T-helper 1 cell treated with Interleukin-12 subunit alpha and Interleukin-12 subunit beta and Interleukin-4 antibody, amounts not matched to agents 30 μg/mL and 1 μg/mL, for 36 hours (primary cell): Measurements from ENCODE around the gene LPP.

Experiments
- H3K27ac Mint-ChIP-seq: one replicate; pipeline ENCODE4 v1.8.0; 2021; ENCODE audit warnings: mild to moderate bottlenecking, mixed read lengths
- H3K27me3 Mint-ChIP-seq: one replicate; pipeline ENCODE4 v1.8.0; 2021; ENCODE audit warnings: low read depth, mixed read lengths
- H3K36me3 Mint-ChIP-seq: one replicate; pipeline ENCODE4 v1.8.0; 2021; ENCODE audit warnings: low read depth, mixed read lengths
- H3K4me1 Mint-ChIP-seq: one replicate; pipeline ENCODE4 v1.8.0; 2021; ENCODE audit warnings: low read depth, mixed read lengths
- H3K4me3 Mint-ChIP-seq: one replicate; pipeline ENCODE4 v1.8.0; 2021; ENCODE audit warnings: mild to moderate bottlenecking, moderate library complexity, mixed read lengths
- H3K9me3 Mint-ChIP-seq: one replicate; pipeline ENCODE4 v1.8.0; 2021; ENCODE audit warnings: mixed read lengths

LPP gene

GRCh38 chr3:188261011-188261410 lies 107.1 kb downstream of the LPP start:
- Mint-ChIP-seq H3K4me3 (no peak overlapping the region), H3K36me3 (peaks cover 4% of the 10 kb centered on the region), H3K9me3 (no peaks in the 10 kb centered on the region), H3K27me3 (no peaks in the 10 kb centered on the region), H3K4me1 (peaks cover 8% of the 10 kb centered on the region), H3K27ac (no peak overlapping the region)

GRCh38 chr3:188262488-188262887 lies 108.5 kb downstream of the LPP start:
- H3K4me3 Mint-ChIP-seq: no peak overlapping the region
- H3K36me3 Mint-ChIP-seq: peaks cover 2% of the 10 kb centered on the region
- H3K27me3 Mint-ChIP-seq: no peaks in the 10 kb centered on the region
- H3K4me1 Mint-ChIP-seq: peaks cover 5% of the 10 kb centered on the region
- H3K27ac Mint-ChIP-seq: no peak overlapping the region
- H3K9me3 Mint-ChIP-seq: no peaks in the 10 kb centered on the region

GRCh38 chr3:188262913-188263683 lies 109.1 kb downstream of the LPP start:
- Mint-ChIP-seq H3K27me3 (no peaks in the 10 kb centered on the region), H3K4me1 (peaks cover 7% of the 10 kb centered on the region), H3K4me3 (no peak overlapping the region), H3K27ac (no peak overlapping the region), H3K9me3 (no peaks in the 10 kb centered on the region), H3K36me3 (peaks cover 2% of the 10 kb centered on the region)

- Mint-ChIP-seq H3K9me3 (no peaks in the 10 kb centered on the region), H3K4me3 (no peak overlapping the region), H3K27me3 (no peaks in the 10 kb centered on the region), H3K27ac (no peak overlapping the region), H3K4me1 (peaks cover 11% of the 10 kb centered on the region), H3K36me3 (peaks cover 2% of the 10 kb centered on the region)
Observed at GRCh38 chr3:188264226-188265207, 110.6 kb downstream of the LPP start.

- peaks cover 2% of the 10 kb centered on the region for H3K36me3 Mint-ChIP-seq
- no peaks in the 10 kb centered on the region for H3K9me3 Mint-ChIP-seq
- H3K27me3 Mint-ChIP-seq: no peaks in the 10 kb centered on the region
- no peak overlapping the region for H3K4me3 Mint-ChIP-seq
- no peak overlapping the region for H3K27ac Mint-ChIP-seq
- peaks cover 22% of the 10 kb centered on the region for H3K4me1 Mint-ChIP-seq
Observed at GRCh38 chr3:188266562-188267274, 112.8 kb downstream of the LPP start.

GRCh38 chr3:188267790-188268335 lies 113.9 kb downstream of the LPP start:
- Mint-ChIP-seq H3K4me1 (peaks cover 31% of the 10 kb centered on the region), H3K27me3 (no peaks in the 10 kb centered on the region), H3K4me3 (no peak overlapping the region), H3K36me3 (no peaks in the 10 kb centered on the region), H3K27ac (no peak overlapping the region), H3K9me3 (no peaks in the 10 kb centered on the region)

- H3K27me3 Mint-ChIP-seq: no peaks in the 10 kb centered on the region
- peaks cover 33% of the 10 kb centered on the region for H3K4me1 Mint-ChIP-seq
- H3K9me3 Mint-ChIP-seq: no peaks in the 10 kb centered on the region
- no peak overlapping the region for H3K27ac Mint-ChIP-seq
- H3K36me3 Mint-ChIP-seq: no peaks in the 10 kb centered on the region
- H3K4me3 Mint-ChIP-seq: no peak overlapping the region
Observed at GRCh38 chr3:188268336-188268735, 114.4 kb downstream of the LPP start.

- peaks cover 33% of the 10 kb centered on the region for H3K4me1 Mint-ChIP-seq
- no peak overlapping the region for H3K4me3 Mint-ChIP-seq
- no peaks in the 10 kb centered on the region for H3K36me3 Mint-ChIP-seq
- no peak overlapping the region for H3K27ac Mint-ChIP-seq
- no peaks in the 10 kb centered on the region for H3K9me3 Mint-ChIP-seq
- no peaks in the 10 kb centered on the region for H3K27me3 Mint-ChIP-seq
Observed at GRCh38 chr3:188269040-188269439, 115.1 kb downstream of the LPP start.

GRCh38 chr3:188270423-188270972 lies 116.5 kb downstream of the LPP start:
- Mint-ChIP-seq H3K27ac (no peak overlapping the region), H3K36me3 (no peaks in the 10 kb centered on the region), H3K4me1 (peaks cover 33% of the 10 kb centered on the region), H3K9me3 (no peaks in the 10 kb centered on the region), H3K27me3 (no peaks in the 10 kb centered on the region), H3K4me3 (no peak overlapping the region)

GRCh38 chr3:188271226-188271914 lies 117.4 kb downstream of the LPP start:
- Mint-ChIP-seq H3K27me3 (no peaks in the 10 kb centered on the region), H3K9me3 (no peaks in the 10 kb centered on the region), H3K4me3 (no peak overlapping the region), H3K36me3 (peaks cover 3% of the 10 kb centered on the region), H3K27ac (no peak overlapping the region), H3K4me1 (peaks cover 36% of the 10 kb centered on the region)

- Mint-ChIP-seq H3K36me3 (peaks cover 4% of the 10 kb centered on the region), H3K4me1 (peaks cover 31% of the 10 kb centered on the region), H3K4me3 (no peak overlapping the region), H3K9me3 (no peaks in the 10 kb centered on the region), H3K27me3 (no peaks in the 10 kb centered on the region), H3K27ac (no peak overlapping the region)
Observed at GRCh38 chr3:188272481-188273372, 118.8 kb downstream of the LPP start.

- no peak overlapping the region for H3K27ac Mint-ChIP-seq
- H3K9me3 Mint-ChIP-seq: no peaks in the 10 kb centered on the region
- H3K4me3 Mint-ChIP-seq: no peak overlapping the region
- H3K4me1 Mint-ChIP-seq: peaks cover 27% of the 10 kb centered on the region
- no peaks in the 10 kb centered on the region for H3K27me3 Mint-ChIP-seq
- H3K36me3 Mint-ChIP-seq: peaks cover 4% of the 10 kb centered on the region
Observed at GRCh38 chr3:188274249-188274915, 120.4 kb downstream of the LPP start.
